ENCODE data around the gene DHRS13.
"Not testable (repeated sequence)": the region's sequence is repeated elsewhere in the genome, so short reads cannot be mapped to it uniquely, and the experiment has no call there.

DHRS13 gene

DNA sequence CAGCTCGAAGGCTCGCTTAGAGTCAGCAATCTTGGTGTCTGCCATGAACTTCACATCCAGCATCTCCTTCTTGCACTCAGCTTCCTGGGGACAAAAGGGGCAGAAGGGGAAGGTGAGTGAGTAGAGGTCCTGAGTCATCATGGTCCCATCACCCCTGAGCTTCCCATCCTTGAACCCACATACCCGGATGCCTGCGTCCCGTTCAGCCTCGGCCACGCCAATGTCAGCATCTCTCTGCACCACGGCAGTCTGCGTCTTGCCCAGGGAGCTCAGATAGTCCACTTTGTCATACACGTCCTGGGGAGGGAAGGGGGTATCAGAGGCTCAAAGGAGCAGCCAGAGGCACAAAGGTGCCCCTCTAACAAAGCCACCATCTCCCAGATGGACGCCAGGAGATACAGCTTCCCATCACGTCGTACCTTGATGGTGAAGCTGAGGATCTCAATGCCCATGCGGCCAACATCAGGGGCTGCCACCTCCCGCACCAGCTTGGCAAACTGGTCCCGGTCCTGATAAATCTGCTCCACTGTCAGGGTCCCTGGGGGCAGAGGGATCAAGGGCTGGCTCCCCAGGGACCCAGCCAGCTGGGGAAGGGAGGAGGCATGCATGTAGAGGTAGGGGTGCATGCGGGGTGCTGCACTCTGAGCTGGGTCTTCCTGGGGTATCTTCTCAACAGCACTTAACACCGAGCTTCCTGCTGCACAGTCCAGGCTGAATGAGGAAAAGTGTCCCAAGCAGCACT, 20.6 kb downstream of the DHRS13 start:
- DNase-seq (ENCODE audit: low read depth in 2 of 2), result no peak

- DNase-seq (ENCODE audit: low read depth in 2 of 2), result no peak
These were observed 21.3 kb downstream of the DHRS13 start for GRCh38 chr17:28881533-28882056.

DNA sequence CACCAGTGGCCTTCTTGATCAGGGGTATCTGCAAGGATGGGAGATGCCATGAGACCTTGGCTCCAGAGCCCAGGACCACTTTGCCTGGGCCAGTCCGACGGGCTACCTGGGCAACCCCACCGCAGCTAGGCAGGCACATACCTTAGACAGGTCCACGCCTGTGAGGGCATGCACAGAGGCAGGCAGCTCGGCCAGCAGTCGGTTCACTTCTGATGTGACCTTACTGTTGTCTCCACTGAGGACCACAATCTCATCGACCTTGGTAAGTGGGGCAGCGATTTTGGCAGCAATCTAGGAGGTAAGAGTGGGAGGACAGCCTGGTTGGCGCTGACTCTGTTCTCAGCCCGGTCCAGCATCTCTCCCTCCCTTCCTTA, 22.3 kb downstream of the DHRS13 start:
- no peak for DNase-seq (ENCODE audit: low read depth in 2 of 2)

- DNase-seq (ENCODE audit: low read depth in 2 of 2), result no peak
These were observed 22.9 kb downstream of the DHRS13 start for GRCh38 chr17:28879886-28880571.

DNA sequence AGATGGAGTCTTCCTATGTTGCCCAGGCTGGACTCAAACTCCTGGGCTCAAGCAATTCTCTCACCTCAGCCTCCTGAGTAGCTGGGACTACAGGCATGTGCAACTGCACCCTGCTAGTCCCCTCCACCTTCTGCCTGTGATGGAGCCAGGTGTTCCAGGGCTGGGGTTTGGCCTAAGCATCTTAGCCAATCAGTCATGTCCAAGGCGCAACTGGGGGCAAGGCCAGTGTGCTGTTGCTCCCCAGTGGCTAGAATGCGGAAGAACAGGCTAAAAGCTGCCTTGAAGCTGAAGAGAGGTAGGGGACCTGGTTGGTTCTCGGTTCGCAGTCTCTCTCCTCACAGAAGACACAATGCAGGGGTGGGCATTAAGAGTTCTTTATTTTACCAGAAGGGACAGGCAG, 23.9 kb downstream of the DHRS13 start:
- DNase-seq (ENCODE audit: low read depth in 2 of 2), result no peak

DNA sequence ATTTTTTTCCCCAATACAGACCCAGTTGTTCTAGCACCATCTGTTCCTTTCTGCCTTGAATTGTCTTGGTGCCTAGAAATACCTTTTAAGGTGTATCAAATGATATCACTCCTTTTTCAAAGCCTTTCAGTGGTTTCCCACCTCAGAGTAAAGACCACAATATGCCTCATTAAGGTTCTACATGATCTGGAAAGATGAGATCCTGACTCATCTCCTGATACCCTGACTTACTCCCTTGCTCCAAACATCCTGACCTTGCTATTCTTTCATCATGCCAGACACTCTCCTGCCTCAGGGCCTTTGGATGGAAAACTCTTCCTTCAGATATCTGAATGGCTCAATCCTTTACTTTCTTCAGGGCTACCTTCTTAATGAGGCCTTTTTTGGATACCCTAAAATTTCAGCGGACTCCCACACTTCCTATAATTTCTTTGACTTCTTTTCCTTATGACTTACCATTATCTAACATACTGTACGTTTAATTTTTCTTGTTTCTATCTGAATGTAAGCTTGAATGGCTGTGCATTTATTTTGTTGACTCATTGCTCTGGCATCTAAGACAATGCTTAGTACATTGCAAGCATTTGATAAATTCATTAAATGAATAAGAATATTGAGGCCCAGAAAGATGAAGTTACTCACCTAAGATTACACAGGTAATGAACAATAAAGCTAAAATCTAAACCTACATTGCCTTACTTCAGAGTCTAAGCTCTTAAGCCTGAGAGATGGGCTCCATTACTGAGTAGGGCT, 24.5 kb downstream of the DHRS13 start:
- no peak for DNase-seq (ENCODE audit: low read depth in 2 of 2)

GRCh38 chr17:28877150-28877711, 25.6 kb downstream of the DHRS13 start:
- DNase-seq (ENCODE audit: low read depth in 2 of 2), result not testable (repeated sequence)

- DNase-seq (ENCODE audit: low read depth in 2 of 2), result no peak
These were observed 26.9 kb downstream of the DHRS13 start for GRCh38 chr17:28875848-28876550.

DNA sequence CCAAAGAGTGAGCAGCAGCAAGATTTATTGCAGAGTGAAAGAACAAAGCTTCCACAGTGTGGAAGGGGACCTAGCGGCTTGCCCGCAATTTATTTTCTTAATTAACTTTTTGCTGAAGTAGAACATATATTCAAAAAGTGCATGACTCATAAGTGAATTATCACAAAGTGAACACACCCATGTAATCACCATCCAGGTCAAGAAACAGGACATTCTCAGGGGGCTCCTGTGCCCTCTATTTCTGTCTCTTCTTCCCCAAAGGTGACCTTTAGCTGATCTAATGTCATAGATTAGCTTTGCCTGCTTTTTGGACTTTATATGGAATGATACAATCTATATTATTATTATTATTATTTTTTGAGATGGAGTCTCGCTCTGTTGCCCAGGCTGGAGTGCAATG, 28.1 kb downstream of the DHRS13 start:
- no peak for DNase-seq (ENCODE audit: low read depth in 2 of 2)

DNA sequence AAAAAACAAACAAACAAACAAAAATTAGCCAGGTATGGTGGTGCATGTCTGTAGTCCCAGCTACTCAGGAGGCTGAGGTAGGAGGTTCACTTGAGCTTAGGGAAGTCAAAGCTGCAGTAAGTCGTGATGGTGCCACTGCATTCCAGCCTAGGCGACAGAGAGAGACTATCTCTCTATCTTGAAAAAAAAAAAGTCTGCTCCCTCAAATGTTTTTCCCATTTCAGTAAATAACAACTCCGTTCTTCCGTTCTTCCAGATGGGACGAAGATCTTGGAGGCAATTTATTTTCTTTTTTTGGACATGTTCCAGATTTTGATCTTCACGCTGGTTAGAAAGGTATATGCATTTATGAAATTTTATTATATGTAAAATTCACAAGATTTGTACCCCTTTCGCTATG, 29.0 kb downstream of the DHRS13 start:
- no peak for DNase-seq (ENCODE audit: low read depth in 2 of 2)

- no peak for DNase-seq (ENCODE audit: low read depth in 2 of 2)
These were observed 31.8 kb downstream of the DHRS13 start for GRCh38 chr17:28871056-28871579.

- no peak for DNase-seq (ENCODE audit: low read depth in 2 of 2)
These were observed 35.6 kb downstream of the DHRS13 start for GRCh38 chr17:28867276-28867675.

DNA sequence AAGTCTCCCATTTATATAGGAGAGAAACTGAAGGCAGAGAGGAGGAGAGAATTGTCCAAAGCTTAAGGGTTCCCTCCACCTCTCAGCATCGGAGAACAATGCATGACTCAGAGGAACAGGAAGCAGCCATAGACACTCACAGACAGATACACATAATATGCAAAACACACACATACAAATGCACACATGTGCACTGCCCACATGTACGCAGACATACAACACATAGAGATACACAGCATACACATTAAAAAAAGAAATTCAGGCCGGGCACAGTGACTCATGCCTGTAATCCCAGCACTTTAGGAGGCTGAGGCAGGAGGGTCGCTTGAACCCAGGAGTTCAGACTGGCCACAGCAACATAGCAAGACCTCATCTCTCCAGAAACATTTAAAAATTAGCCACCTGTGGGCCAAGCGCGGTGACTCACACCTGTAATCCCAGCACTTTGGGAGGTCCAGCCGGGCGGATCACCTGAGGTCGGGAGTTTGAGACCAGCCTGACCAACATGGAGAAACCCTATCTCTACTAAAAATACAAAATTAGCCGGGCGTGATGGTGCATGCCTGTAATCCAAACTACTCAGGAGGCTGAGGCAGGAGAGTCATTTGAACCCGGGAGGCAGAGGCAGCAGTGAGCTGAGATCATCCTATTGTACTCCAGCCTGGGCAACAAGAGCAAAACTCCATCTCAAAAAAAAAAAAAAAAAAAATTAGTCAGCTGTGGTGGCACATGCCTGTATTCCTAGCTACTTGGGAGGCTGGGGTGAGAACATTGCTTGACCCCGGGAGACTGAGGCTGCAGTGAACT, 36.7 kb downstream of the DHRS13 start:
- no peak for DNase-seq (ENCODE audit: low read depth in 2 of 2)

DNA sequence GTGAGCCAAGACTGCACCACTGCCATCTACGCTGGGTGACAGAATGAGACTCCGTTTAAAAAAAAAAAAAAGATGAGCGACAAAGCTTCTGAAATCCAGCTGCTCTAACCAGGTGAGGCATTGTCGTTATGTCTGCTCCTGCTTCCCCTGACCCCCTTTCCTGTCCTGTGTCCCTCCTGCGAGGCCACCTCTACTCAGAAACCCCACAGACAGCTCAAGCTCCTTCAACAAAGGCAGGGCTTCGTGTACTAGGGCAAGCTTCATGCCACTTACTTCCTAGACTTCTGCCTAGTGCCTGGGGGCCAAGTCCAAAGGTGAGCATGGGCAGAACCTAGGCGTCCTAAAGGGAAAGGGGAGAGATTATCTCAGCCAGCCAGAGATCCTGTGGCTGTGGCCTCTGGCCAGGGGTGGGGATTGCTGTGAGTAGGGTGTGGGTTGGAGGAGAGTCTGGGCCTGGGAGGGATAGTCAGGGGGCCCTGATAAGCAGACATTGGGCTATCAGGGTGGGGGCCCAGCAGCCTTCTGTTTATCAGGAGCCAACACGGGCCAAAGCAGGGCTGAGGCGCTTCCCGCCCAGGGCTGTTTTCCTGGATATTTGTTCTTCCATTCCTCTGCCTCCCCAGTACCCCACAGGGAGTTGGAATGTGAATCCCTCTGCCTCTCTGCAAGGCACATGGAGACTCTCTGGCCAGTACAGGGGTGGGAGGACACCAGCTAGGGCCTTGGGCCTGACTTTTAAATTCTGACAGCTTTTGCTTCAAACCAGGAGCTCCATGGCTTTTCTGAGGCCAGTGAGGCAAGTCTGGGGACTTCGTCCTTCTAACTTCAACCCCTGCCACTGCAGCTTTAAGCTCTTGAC, 37.7 kb downstream of the DHRS13 start:
- DNase-seq (ENCODE audit: low read depth in 2 of 2), result no peak

- no peak for DNase-seq (ENCODE audit: low read depth in 2 of 2)
These were observed 38.9 kb downstream of the DHRS13 start for GRCh38 chr17:28863953-28864352.

DNA sequence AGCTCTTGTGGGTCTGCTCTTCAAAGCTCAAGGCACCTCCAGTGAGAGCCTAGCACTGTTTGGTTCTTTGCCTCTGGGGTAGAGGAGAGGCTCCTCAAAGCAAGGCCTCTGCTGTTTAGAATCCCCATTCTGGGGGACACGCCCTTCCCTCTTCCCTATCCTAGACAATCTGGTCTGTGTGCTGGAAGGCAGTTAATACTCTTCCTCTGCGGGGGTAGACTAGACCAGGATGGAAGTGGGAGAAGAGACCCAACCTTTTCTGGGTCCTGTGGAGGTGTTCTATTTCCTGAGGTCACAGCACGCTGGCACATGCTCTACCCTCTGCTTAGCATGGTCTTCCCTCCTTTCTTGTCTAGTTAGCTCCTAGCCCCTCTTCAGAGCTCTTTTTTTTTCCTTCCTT, 40.3 kb downstream of the DHRS13 start:
- DNase-seq (ENCODE audit: low read depth in 2 of 2), result no peak

- DNase-seq (ENCODE audit: low read depth in 2 of 2), result no peak
These were observed 41.3 kb downstream of the DHRS13 start for GRCh38 chr17:28861393-28862203.

DNA sequence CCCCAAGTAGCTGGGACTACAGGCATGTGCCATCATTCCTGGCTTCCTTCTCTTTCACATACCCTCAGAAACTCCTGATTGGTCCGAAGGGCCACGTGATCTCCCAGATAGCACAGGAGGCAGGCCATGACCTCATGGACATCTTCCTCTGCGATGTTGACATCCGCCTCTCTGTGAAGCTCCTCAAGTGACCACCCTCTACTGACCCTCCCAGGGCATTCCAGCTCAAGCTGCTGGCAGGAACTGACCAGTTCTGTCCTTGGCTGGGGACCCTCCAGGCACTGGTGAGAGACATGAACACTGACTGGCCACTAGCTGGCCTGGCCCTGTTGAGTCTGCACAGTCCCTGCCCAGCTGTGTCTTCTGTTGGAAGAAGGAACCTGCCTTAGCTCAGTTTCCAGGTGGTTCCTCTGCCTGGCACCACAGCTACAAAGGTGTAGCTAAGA, 42.5 kb downstream of the DHRS13 start:
- DNase-seq (ENCODE audit: low read depth in 2 of 2), result no peak

All from stimulated activated CD8-positive, alpha-beta memory T cell treated with anti-CD3 and anti-CD28 coated beads, Interleukin-15, amount 100 ng/mL, for 48 hours (primary cell).